Muscle layer of colon (tissue), 2 donors: ENCODE measurements around the gene LILRB1.
"Not testable (repeated sequence)": the region's sequence is repeated elsewhere in the genome, so short reads cannot be mapped to it uniquely, and the experiment has no call there.

ENCODE experiments used
- H3K27ac ChIP-seq: one replicate; pipeline ENCODE4 v1.7.0; 2013; ENCODE audit warnings: low read depth, mild to moderate bottlenecking, low read length, moderate library complexity
- H3K27me3 ChIP-seq, 2 donors: one replicate each; pipeline ENCODE4 v1.7.0; 2013; ENCODE audit warnings: low read length in 2 of 2, mild to moderate bottlenecking in 2 of 2; ENCODE audit not compliant: insufficient read depth in 2 of 2, control insufficient read depth in 1 of 2
- H3K36me3 ChIP-seq: one replicate; pipeline ENCODE4 v1.7.0; 2013; ENCODE audit warnings: mild to moderate bottlenecking, low read length; ENCODE audit not compliant: insufficient read depth
- H3K4me1 ChIP-seq: one replicate; pipeline ENCODE4 v1.7.0; 2013; ENCODE audit warnings: mild to moderate bottlenecking, low read length; ENCODE audit not compliant: insufficient read depth
- H3K4me3 ChIP-seq, 2 donors: one replicate each; pipeline ENCODE4 v1.7.0; 2013; ENCODE audit warnings: low read length in 2 of 2, low read depth in 1 of 2, mild to moderate bottlenecking in 1 of 2, moderate library complexity in 1 of 2
- H3K9ac ChIP-seq: one replicate; pipeline ENCODE4 v1.7.0; 2013; ENCODE audit warnings: low read length
- H3K9me3 ChIP-seq: one replicate; pipeline ENCODE4 v1.7.0; 2013; ENCODE audit warnings: mild to moderate bottlenecking, low read length
- donor health status: abdominal sarcoma.
- donor health status: Adenocarcinoma of cecum.

The LILRB1 gene

GRCh38 chr19:54670576-54671357 is 40.5 kb downstream of the LILRB1 start:
- Histone ChIP-seq H3K4me1 (no peaks in the 10 kb centered on the region), H3K27me3 (no peaks in the 10 kb centered on the region), H3K27ac (no peak overlapping the region), H3K9me3 (no peaks in the 10 kb centered on the region), H3K36me3 (no peaks in the 10 kb centered on the region), H3K4me3 (no peak overlapping the region), H3K9ac (no peak overlapping the region)

- Histone ChIP-seq H3K36me3 (no peaks in the 10 kb centered on the region), H3K4me1 (no peaks in the 10 kb centered on the region), H3K9ac (no peak overlapping the region), H3K27me3 (no peaks in the 10 kb centered on the region), H3K27ac (no peak overlapping the region), H3K9me3 (no peaks in the 10 kb centered on the region), H3K4me3 (no peak overlapping the region)
Observed at GRCh38 chr19:54673222-54673621, 42.9 kb downstream of the LILRB1 start.

- Histone ChIP-seq H3K4me1 (no peaks in the 10 kb centered on the region), H3K27me3 (no peaks in the 10 kb centered on the region), H3K36me3 (no peaks in the 10 kb centered on the region), H3K9me3 (no peaks in the 10 kb centered on the region), H3K27ac (no peak overlapping the region), H3K4me3 (no peak overlapping the region), H3K9ac (no peak overlapping the region)
Observed at GRCh38 chr19:54674021-54674617, 43.8 kb downstream of the LILRB1 start.

- H3K4me1 ChIP-seq = not testable (repeated sequence)
Observed at GRCh38 chr19:54676210-54676834, 46.0 kb downstream of the LILRB1 start.

DNA sequence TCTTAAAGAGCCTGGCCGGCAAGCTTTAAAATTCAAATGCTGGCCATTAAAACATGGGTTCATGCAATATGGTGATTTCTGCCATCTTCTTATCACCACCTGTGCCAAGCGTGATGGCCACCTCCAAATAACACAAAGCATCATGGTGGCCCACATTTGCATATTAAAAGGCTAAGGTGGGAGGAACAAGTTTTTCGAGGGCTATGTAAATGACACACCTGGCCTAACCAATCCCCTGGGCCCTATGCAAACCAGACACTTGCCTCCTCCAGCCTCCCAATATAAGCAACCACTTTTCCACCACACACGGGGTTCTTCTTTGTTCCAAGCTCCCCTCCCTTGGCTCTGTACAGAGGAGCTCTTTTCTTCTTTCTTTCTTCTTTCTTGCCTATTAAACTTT is 46.9 kb downstream of the LILRB1 start:
- Histone ChIP-seq H3K27ac (no peak overlapping the region), H3K9ac (no peak overlapping the region), H3K9me3 (no peaks in the 10 kb centered on the region)

More at GRCh38 chr19:54676210-54676834, 46.0 kb downstream of the LILRB1 start:
- not testable (repeated sequence) for H3K27ac ChIP-seq, H3K27me3 ChIP-seq, H3K36me3 ChIP-seq, H3K4me3 ChIP-seq, H3K9me3 ChIP-seq, H3K9ac ChIP-seq

DNA sequence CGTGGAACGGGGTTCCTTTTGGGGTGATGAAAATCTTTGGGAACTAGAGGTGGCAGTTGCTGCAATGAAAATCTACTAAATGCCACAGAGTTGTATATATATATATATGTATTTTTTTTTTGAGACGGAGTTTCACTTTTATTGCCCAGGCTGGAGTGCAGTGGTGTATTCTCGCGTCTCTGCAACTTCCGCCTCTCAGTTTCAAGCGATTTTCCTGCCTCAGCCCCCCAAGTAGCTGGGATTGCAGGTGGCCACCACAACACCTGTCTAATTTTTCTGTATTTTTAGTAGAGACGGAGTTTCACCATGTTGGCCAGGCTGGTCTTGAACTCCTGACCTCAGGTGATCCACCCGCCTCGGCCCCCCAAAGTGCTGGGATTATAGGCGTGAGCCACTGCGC is 51.3 kb downstream of the LILRB1 start:
- H3K9ac ChIP-seq, H3K4me3 ChIP-seq, H3K27me3 ChIP-seq, H3K9me3 ChIP-seq, H3K27ac ChIP-seq, H3K4me1 ChIP-seq, H3K36me3 ChIP-seq: not testable (repeated sequence)

More for the DNA sequence above, 46.9 kb downstream of the LILRB1 start:
- H3K4me3 ChIP-seq = no peak overlapping the region
- no peaks in the 10 kb centered on the region for H3K36me3 ChIP-seq
- no peaks in the 10 kb centered on the region for H3K27me3 ChIP-seq
- no peaks in the 10 kb centered on the region for H3K4me1 ChIP-seq

DNA sequence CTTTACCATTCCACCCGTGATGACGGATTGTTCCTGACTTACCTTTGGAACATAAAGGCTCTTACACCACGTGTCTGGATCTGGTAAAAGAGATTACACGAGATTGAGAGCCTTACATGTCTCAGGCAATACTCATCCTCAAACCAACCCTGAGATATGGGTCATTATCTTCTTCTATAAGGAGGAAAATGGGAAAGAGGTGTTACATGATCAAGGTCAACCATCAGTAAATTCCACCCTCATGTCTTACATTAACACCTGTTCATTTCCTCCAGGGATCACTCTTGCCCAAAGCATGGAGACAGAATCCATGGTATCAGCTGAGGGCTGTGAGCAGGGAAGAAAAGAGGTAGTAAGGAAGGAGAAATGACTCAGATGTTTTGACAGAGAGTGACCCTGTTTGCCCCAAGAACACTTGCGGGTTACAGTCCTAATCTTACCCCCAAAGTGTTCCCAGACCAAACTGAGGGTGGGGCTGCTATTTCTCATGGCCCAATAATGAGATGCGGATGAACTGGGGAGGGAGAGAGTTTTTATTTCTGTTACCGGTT is 52.1 kb downstream of the LILRB1 start:
- no peaks in the 10 kb centered on the region for H3K36me3 ChIP-seq
- no peak overlapping the region for H3K4me3 ChIP-seq
- H3K27ac ChIP-seq = no peak overlapping the region
- H3K9me3 ChIP-seq = no peaks in the 10 kb centered on the region
- no peaks in the 10 kb centered on the region for H3K4me1 ChIP-seq
- no peaks in the 10 kb centered on the region for H3K27me3 ChIP-seq
- no peak overlapping the region for H3K9ac ChIP-seq

DNA sequence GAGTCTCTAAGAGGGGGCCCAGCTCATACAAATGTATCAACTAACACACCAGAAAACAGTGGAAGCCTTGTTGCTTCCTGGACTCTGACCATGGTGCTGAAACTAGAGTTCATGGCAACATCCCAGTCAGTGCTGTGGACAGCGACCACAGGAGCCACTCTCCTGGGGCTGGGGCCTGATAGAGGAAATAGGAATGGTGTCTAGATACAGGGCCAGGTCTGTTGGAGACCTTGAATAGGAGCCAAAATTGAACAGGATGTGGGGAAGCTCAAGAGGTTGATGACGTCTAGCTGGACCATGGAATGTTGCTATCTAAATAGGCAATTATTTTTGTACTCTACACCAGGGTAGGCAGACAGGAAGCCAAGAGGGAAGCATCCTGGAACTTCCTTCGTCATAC is 54.2 kb downstream of the LILRB1 start:
- no peaks in the 10 kb centered on the region for H3K27me3 ChIP-seq
- no peak overlapping the region for H3K27ac ChIP-seq
- no peak overlapping the region for H3K9ac ChIP-seq
- H3K4me1 ChIP-seq = no peaks in the 10 kb centered on the region
- no peaks in the 10 kb centered on the region for H3K9me3 ChIP-seq
- H3K4me3 ChIP-seq = no peak overlapping the region
- H3K36me3 ChIP-seq = no peaks in the 10 kb centered on the region
